ENCODE results near the gene ING3. TPM values are rescaled to one million over a fixed set of nuclear protein-coding genes. Genes with fewer than 3 reads are reported as not detected.

The ING3 gene
- total and polyA plus RNA-seq, 9 of the 15 experiments (the other 6 are each of a cell fraction or from before 2014, with no cell fraction given) = 22.8 to 233 (median 50.4) TPM

DNA sequence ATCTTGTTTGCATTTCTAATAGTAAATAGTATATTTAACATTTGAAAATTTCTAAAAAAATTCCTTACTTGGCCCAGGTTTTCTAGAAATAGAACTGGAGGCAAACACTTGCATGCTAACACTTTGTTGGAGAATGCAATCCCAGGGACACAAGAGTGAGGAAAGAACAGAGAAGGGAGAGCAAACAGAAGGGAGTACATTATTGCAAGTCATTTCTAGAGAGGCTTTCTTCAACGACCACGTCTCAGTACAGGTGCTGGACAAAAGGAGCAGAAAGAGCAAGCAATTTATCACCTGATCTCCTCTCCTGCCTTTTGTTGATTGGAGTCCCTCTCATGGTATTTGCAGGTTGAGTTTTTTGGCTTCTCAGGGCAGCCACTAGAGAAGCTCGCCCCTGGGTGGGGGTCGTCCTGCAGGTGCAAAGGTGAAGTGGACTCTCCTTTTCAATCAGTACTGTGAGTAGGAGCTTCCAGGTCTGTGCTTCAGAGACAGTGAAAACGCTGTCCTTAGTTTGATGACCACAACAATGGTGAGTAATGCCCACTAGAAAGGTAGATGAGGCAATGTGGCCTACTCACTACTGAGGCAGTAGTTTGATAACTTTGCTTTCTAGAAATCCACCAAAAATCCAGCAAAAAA, 43.1 kb downstream of the ING3 start (continued):
- TF ChIP-seq ARID3B (CRISPR knock-in tag; IDR thresholded peaks at IDR 0.05; ENCODE audit: borderline replicate concordance) (no peak), BRD9 (IDR thresholded peaks at IDR 0.05; ENCODE audit: low read depth, partially characterized antibody) (peak; percentile 48), TAF15 (IDR thresholded peaks at IDR 0.05; ENCODE audit: low read depth, low read length) (no peak), ZNF561 (CRISPR knock-in tag; conservative IDR thresholded peaks at IDR 0.05) (no peak), HDGF (IDR thresholded peaks at IDR 0.05) (no peak), ERF (CRISPR knock-in tag; IDR thresholded peaks at IDR 0.05) (no peak), FOSL1 (tag; conservative IDR thresholded peaks at IDR 0.05) (0 out of 2 replicates have a peak, but pooled peaks have one; percentile 19), SAFB (IDR thresholded peaks at IDR 0.05; ENCODE audit: borderline replicate concordance, low read depth, low read length) (no peak), ZBED1 (IDR thresholded peaks at IDR 0.05) (no peak), POLR3A (IDR thresholded peaks at IDR 0.05; ENCODE audit: borderline replicate concordance, extremely low read depth, insufficient read depth, insufficient read length) (no peak), AFF4 (CRISPR knock-in tag; IDR thresholded peaks at IDR 0.05) (no peak), HDAC3 (IDR thresholded peaks at IDR 0.05; ENCODE audit: borderline replicate concordance, partially characterized antibody) (no peak), BMI1 (IDR thresholded peaks at IDR 0.05; ENCODE audit: low read length) (no peak), ZBTB34 (CRISPR knock-in tag; IDR thresholded peaks at IDR 0.05) (no peak), SLC30A9 (CRISPR knock-in tag; IDR thresholded peaks at IDR 0.05) (no peak), LARP7 (IDR thresholded peaks at IDR 0.05) (0 out of 2 replicates have a peak, but pooled peaks have one; percentile 55), KAT2B (IDR thresholded peaks at IDR 0.05; ENCODE audit: low read depth, low read length) (no peak)
- TF ChIP-seq, protein P1, sequence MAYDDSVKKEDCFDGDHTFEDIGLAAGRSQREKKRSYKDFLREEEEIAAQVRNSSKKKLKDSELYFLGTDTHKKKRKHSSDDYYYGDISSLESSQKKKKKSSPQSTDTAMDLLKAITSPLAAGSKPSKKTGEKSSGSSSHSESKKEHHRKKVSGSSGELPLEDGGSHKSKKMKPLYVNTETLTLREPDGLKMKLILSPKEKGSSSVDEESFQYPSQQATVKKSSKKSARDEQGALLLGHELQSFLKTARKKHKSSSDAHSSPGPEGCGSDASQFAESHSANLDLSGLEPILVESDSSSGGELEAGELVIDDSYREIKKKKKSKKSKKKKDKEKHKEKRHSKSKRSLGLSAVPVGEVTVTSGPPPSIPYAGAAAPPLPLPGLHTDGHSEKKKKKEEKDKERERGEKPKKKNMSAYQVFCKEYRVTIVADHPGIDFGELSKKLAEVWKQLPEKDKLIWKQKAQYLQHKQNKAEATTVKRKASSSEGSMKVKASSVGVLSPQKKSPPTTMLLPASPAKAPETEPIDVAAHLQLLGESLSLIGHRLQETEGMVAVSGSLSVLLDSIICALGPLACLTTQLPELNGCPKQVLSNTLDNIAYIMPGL (CRISPR knock-in tag; IDR thresholded peaks at IDR 0.05) = no peak
- TF ChIP-seq, protein P2, sequence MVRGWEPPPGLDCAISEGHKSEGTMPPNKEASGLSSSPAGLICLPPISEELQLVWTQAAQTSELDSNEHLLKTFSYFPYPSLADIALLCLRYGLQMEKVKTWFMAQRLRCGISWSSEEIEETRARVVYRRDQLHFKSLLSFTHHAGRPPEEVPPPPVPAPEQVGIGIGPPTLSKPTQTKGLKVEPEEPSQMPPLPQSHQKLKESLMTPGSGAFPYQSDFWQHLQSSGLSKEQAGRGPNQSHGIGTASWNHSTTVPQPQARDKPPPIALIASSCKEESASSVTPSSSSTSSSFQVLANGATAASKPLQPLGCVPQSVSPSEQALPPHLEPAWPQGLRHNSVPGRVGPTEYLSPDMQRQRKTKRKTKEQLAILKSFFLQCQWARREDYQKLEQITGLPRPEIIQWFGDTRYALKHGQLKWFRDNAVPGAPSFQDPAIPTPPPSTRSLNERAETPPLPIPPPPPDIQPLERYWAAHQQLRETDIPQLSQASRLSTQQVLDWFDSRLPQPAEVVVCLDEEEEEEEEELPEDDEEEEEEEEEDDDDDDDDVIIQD (CRISPR knock-in tag; IDR thresholded peaks at IDR 0.05) = no peak
